ENCODE measurements around the gene TANK.
"Not testable (repeated sequence)": the region's sequence is repeated elsewhere in the genome, so short reads cannot be mapped to it uniquely, and the experiment has no call there.

TANK gene

GRCh38 chr2:161170377-161170776, 10.1 kb downstream of the TANK start:
- DNase-seq = no peak

- no peak for DNase-seq
These were observed 11.0 kb downstream of the TANK start for GRCh38 chr2:161170958-161171932.

- DNase-seq = no peak
These were observed 12.8 kb downstream of the TANK start for GRCh38 chr2:161172901-161173540.

GRCh38 chr2:161173541-161174194, 13.4 kb downstream of the TANK start:
- no peak for DNase-seq

GRCh38 chr2:161177969-161178368, 17.7 kb downstream of the TANK start:
- DNase-seq = no peak

- no peak for DNase-seq
These were observed 18.5 kb downstream of the TANK start for GRCh38 chr2:161178756-161179155.

- no peak for DNase-seq
These were observed 29.8 kb downstream of the TANK start for GRCh38 chr2:161190050-161190449.

- DNase-seq = not testable (repeated sequence)
These were observed 35.4 kb downstream of the TANK start for GRCh38 chr2:161195602-161196001.

- no peak for DNase-seq
These were observed 39.9 kb downstream of the TANK start for GRCh38 chr2:161199912-161200701.

GRCh38 chr2:161204846-161205245, 44.6 kb downstream of the TANK start:
- DNase-seq = no peak

- no peak for DNase-seq
These were observed 46.3 kb downstream of the TANK start for GRCh38 chr2:161206471-161207032.

- no peak for DNase-seq
These were observed 47.7 kb downstream of the TANK start for GRCh38 chr2:161207941-161208340.

- no peak for DNase-seq
These were observed 48.4 kb downstream of the TANK start for GRCh38 chr2:161208527-161209139.

- no peak for DNase-seq
These were observed 49.7 kb downstream of the TANK start for GRCh38 chr2:161209902-161210301.

GRCh38 chr2:161217597-161218185, 57.5 kb downstream of the TANK start:
- no peak for DNase-seq

- no peak for DNase-seq
These were observed 59.0 kb downstream of the TANK start for GRCh38 chr2:161219211-161219610.

GRCh38 chr2:161223139-161223732, 63.0 kb downstream of the TANK start:
- DNase-seq = no peak

GRCh38 chr2:161228511-161229240, 68.4 kb downstream of the TANK start:
- no peak for DNase-seq

GRCh38 chr2:161230959-161231358, 70.7 kb downstream of the TANK start:
- DNase-seq = no peak

GRCh38 chr2:161232571-161232970, 72.3 kb downstream of the TANK start:
- no peak for DNase-seq

Data from NCI-H1417 treated with DMSO at 0.1 percent for 48 hours (cell line).